Measurements from ENCODE around the gene BRICD5.

BRICD5 gene

DNA sequence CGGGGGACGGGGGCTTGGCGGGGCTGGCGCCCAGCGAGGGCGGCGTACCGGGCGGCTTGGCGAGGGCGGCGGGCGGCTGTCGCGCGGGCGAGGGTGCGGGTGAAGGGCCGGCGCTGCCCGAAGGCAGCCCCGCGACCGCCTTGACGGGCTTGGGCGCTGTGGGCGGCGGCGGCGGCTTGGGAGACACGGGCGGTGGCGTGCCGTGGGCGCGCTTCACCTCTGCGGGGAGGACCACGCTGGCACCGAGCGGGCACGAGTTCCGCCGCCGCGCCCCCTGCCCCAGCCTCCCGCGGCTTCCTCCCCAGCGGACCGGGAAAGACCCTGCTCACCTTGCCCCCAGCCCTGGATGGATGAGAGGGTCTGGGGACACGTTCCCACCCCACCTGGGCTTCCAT lies 31.6 kb downstream of the BRICD5 start:
- DNase-seq = no peak

GRCh38 chr16:2178321-2179106 lies 32.1 kb downstream of the BRICD5 start:
- no peak for DNase-seq

GRCh38 chr16:2177561-2177960 lies 33.1 kb downstream of the BRICD5 start:
- DNase-seq = no peak

- no peak for DNase-seq
Measured at GRCh38 chr16:2177101-2177500, 33.6 kb downstream of the BRICD5 start.

- no peak for DNase-seq
Measured at GRCh38 chr16:2176047-2176446, 34.6 kb downstream of the BRICD5 start.

DNA sequence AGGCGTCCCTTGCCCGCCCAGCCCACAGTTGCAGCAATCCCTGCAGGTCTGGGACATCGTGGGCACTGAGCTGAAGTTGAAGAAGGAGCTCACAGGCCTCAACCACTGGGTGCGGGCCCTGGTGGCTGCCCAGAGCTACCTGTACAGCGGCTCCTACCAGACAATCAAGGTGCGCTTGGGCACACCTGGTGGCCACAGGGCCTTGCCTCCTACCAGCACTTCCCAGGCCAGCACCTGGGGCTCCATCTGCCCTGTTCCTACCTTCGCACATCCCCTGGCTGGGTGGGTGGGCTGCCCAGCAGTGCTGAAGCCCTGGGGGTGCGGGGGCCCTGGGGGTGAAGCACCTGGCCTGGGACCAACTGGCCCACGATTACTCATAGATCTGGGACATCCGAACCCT lies 35.2 kb downstream of the BRICD5 start:
- no peak for DNase-seq

- no peak for DNase-seq
Measured at GRCh38 chr16:2174396-2175131, 36.1 kb downstream of the BRICD5 start.

- no peak for DNase-seq
Measured at GRCh38 chr16:2173916-2174315, 36.7 kb downstream of the BRICD5 start.

GRCh38 chr16:2173366-2173765 lies 37.3 kb downstream of the BRICD5 start:
- no peak for DNase-seq

GRCh38 chr16:2172688-2173335 lies 37.9 kb downstream of the BRICD5 start:
- DNase-seq = no peak

- no peak for DNase-seq
Measured at GRCh38 chr16:2171601-2172178, 39.0 kb downstream of the BRICD5 start.

- DNase-seq = no peak
Measured at GRCh38 chr16:2170587-2171435, 39.9 kb downstream of the BRICD5 start.

DNA sequence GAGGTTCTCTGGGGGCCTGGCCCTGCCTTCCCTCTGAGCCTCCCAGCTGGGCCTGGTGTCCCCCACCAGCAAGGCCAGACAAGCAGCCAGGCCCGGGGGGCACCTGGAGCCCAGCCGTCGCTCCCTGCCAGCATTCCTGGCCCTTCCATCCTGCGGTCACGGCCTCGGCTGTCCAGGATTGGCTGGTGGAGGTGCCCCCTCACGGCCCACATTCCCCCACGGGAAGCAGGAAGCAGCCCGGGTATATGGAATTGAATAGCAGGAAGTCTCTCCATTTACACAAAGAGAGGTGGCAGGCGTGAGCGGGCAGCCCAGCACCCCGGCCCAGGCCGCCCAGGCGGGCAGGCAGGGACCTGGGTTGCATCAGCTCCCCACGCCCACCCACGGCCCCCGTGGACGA lies 40.6 kb downstream of the BRICD5 start:
- DNase-seq = no peak

- DNase-seq = no peak
Measured at GRCh38 chr16:2167068-2167638, 43.5 kb downstream of the BRICD5 start.

DNA sequence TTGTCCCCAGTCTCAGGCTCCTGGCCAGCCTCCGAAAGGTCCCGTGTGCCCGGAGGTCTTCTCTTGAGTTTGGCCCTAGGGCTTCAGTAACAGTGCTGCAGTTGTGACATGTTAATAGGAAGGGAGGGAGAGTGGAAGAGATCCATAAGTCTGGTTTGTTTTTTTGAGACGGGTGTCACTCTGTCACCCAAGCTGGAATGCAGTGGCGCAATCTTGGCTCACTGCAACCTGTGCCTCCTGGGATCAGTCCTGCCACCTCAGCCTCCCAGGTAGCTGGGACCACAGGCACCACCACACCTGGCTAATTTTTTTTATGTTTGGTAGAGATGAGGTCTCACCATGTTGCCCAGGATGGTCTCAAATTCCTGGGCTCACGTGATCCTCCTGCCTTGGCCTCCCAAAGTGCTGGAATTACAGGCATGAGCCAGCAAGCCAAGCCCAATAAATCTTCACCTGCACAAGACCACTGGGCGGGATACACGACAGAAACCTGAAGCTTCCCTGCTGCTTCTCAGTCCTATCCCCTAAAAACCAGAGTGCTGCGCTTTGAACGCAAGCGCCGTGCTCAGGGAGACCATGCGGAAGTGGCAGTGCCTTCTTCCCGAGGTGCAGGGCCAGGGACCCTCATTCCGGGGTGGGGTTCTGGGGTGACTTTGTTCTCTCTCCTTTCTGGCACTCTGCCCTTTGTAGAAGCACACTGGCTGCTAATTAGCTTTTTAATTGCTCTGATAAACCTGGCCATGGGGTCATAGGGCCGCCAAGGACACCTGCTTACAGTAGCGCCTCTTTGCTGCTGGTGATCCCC lies 44.2 kb downstream of the BRICD5 start:
- DNase-seq = no peak

GRCh38 chr16:2165861-2166260 lies 44.8 kb downstream of the BRICD5 start:
- DNase-seq = no peak

DNA sequence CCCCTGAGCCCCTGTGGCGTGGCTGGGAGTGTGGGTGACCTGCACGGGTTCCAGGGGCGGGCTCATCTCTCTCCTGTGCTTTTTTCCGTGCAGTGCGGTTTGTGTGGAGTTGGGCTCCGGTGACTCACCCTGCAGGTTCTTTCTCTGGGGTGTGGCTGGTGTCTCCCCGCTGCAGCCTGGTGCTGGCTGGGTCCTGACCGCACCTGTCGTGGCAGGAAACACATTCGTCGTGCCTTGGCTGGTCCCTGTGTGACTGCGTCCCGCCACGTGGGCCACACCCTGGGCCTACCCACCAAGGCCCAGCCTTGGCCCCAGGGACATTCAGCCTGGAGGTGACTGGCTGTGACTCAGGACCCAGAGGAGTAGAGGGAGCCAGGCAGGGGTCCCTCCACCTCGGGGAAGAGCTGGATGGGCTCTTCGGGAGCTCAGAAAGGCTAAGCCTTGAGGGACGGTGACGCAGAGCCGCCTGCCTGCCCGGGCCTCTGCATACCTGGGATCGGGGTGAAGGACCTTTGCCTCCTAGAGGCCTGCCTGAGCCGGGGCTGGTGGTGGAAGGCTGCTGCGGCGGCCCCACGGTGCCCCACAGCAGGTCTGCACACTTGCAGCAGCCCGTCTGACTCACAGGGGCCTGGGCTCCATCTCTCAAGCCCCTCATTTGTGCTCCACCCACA lies 47.3 kb downstream of the BRICD5 start:
- no peak for DNase-seq

DNA sequence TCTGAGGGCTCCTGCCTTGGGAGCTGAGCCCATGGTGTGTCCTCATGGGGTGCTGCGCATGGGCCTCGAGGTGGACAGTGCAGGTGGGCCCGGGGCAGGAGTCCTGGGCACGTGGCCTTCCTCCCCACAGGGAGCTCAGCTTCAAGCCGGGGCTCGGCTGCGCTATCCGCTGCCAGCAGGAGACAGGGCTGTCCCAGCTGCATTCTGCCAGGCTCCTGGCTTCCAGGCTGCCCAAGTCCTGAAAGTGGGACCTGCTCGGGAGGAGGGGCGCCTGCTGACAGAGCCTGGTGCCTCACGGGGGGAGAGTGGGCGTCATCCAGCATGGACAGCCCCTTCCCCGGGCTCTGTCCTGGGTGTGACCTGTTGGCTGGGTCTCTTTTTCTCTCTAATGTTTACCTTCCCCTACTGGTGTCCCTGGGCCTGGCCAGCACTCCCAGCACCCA lies 48.0 kb downstream of the BRICD5 start:
- no peak for DNase-seq

DNA sequence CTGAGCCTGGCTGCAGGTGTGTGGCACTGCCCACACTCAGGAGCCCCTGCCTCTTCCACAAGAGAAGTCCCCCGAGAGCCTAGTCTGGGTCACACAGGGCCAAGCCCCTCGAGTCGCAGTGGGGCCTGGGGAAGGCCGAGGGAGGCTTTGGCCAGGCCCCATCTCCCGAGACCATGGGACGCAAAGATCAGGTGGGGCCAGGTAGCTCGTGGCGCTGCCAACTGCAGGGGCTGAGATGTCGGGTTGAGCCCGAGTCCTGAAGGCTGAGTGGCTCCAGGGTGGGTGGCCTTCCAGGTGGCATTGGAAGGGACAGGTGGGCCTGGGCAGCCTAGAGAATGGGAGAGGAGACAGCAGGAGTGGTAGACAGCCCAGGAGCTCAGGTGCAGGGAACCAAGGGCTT lies 48.8 kb downstream of the BRICD5 start:
- no peak for DNase-seq

DNA sequence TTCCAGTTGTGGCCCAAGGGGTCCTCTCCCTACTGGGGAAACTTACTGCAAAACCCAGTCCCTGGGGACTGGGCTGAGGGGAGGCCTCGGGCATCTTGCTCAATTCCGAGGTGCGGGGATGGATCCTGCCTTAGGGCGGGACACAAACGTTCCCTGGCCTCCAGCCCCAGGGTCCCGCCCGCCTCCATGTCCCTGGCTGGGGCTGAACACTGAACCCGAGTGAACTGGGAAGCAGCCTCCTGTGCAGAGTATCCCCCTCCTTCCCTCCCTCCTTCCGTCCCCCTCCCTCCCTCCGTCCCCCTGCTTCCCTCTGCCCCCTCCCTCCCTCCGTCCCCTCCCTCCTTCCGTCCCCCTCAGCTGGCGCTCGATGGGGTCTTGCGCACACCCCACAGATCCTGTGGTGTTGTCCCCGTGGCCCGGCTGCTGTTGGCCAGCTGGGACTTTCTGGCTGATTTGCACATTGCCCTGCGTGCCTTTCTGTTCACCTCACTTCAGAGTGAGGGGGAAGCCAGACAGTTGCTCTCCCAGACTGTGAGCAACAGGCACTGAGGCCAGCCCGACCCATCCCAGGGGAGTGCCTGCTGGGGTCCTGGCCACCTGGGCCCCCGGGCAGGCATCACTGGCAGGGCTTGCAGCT lies 49.6 kb downstream of the BRICD5 start:
- no peak for DNase-seq
